GM19240 (cell line): Measurements from ENCODE around the gene PI4KB.
"Not testable (repeated sequence)": the region's sequence is repeated elsewhere in the genome, so short reads cannot be mapped to it uniquely, and the experiment has no call there.

Source experiments
- DNase-seq: peaks from one replicate; pipeline ENCODE4 v3.0.0; 2011; ENCODE audit warnings: low spot score; ENCODE audit not compliant: insufficient read length

PI4KB gene

GRCh38 chr1:151327223-151327902 is at the start of gene PI4KB:
TSS of gene PI4KB (minus strand) at chr1:151327416. CDS start at chr1:151316481, 10,935 bp downstream.
- DNase-seq, result peak; percentile 91

GRCh38 chr1:151373196-151373595 is 46.0 kb upstream of the PI4KB start:
- no peak for DNase-seq

- DNase-seq, result no peak
Measured at GRCh38 chr1:151372058-151372934, 45.1 kb upstream of the PI4KB start, which contains the start of gene SELENBP1. TSS of gene SELENBP1 (minus strand) at chr1:151372705. CDS start at chr1:151372641, 64 bp downstream.

GRCh38 chr1:151371370-151372057 is 44.3 kb upstream of the PI4KB start:
- DNase-seq, result no peak

DNA sequence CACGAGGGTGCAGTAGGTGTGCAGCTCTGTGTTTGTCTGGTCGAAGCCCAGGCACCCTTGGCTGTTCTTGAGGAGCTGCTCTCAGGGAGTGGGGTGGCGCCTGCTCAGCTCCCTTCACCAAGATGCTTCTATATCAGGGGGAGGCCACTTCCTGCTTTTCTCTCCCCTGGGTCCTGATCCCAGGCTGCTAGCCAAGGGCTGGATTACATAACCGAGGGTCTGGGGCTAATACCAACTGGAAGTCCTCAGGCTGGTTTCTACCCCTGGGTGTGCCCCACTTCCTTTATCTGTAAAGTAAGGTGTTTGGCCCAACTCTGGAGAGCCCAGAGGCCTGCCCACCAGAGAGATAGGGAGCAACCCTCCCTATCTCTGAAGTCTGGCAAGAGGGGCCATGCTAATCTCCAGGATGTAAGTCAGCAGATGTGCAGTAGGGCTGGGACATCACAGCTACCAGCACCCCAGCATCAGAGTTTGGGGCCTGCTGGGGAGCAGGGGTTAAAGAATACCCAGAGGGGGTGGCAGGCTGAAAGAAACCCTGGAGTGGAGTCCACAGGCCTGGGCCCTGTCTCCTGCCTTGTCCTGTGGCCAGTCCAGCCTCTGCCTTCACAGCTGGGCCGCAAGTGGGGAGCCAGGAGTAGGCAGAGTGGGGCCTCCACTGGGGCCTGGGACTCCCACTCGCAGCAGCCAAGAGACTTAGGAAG is 43.1 kb upstream of the PI4KB start:
- no peak for DNase-seq

DNA sequence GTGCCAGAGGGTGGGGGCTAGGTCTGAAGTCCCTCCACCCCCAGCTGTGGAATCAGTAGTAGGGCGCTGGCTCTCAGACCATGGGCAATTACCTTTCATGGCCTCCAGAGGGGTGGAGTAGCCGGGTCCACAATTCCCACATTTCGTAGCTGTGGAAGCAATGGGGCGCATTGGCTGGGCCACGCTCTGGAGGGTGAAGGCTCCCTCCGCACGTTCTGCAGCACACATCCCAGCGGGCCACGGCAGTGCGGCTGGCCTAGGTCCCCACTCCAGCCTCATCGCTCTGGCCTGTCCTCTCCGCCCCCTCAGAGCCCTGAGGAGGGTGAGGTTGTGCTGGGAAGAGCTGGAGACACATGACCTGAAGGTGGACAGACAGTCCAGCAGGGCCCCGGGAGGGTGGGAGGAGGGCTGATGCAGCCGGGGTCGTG is 42.4 kb upstream of the PI4KB start:
- no peak for DNase-seq

DNA sequence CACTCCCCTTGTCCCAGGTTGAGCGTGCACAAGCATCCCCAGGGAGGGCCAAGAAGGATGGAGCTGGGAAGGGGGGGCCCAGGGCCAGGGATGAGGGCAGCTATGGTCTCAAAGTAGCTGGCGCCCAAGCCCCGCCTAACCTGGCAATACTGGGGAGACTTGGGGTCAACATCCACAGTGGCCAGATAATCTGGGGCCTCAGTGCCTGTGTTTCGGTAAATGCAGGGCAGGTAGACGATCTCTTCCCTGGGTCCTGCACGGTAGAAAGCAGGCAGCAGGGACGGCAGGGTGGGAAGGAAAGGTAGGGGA is 42.0 kb upstream of the PI4KB start:
- no peak for DNase-seq

DNA sequence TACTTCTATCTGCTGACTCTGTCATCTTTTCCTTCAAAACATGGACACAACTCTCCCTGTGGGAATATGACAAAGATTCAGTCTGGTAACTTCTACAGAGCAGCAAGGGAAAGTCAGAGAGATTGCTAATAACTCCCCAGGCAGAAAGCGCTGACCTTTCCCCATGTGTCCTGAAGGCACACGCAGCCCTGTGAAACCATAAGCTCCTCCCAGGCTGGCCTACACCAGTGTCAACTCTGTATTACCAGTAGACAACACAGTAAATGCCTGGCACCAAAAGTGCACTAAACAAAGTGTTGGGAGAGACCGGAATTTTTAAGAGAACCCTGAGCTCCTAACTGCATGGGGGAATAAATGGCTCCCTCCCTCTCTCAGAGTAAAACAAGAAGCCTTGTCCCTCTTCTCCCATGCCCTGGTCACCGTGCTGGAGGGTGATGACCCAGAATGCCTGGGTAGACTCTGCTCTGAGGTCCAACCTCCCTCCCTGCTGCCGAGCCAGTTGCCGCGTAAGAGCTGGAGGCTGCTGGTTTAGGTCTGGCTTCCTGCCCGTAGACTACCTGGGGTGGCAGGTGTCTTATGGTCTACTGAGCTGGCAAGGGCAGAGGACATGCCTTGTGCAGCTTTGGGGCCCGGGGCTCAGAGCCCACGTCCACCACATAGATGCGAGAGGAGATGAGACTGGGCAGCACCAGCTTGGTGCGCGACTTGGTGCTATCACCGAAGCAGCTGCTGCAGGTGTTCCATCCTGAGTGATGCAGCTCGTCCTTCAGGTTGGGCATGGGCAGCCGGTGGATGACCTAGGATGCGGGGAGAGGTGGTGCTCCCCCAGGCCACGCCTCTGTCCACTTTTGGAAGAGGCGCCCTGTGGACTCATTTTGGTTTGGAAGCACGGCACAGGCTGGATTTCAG is 41.4 kb upstream of the PI4KB start:
- DNase-seq, result no peak

- no peak for DNase-seq
Measured at GRCh38 chr1:151367658-151368392, 40.6 kb upstream of the PI4KB start.

DNA sequence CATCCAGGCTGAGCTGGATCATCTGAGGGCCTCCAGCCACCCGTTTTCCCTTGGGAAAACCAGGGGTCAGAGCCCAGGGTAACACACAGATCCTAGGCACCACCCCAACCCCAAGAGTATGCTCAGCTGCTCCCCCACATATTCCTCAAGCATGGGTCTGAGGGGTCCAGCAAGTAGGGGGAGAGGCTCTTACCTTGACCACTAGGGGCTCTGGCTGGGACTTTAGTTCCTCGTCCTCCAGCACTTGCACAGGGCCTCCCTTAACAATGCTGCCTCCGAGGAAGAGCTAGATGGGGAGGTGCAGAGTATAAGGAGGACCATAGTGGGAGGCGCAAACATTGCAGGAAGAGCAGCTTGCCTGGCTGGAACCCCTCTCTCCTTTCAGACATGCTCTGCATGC is 37.8 kb upstream of the PI4KB start:
- no peak for DNase-seq

- DNase-seq, result no peak
Measured at GRCh38 chr1:151362308-151363155, 35.3 kb upstream of the PI4KB start.

DNA sequence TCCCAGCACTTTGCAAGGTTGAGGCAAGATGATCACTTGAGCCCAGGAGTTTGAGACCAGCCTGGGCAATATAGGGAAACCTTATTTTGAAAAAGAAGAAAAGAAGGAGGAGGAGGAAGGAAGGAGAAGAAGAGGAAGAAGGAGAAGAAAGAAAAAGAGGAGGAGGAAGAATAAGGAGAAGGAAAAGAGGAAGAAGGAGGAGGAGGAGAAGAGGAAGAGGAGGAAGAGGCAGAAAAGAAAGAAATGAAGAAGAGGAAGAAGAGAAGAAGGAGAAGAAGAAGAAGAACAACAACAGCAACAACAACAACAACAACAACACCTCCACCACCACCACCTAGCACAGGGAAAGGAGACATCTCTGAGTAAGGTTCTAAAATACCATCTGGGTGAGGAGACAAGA is 34.7 kb upstream of the PI4KB start:
- DNase-seq, result no peak

GRCh38 chr1:151356696-151357095 is 29.5 kb upstream of the PI4KB start:
- DNase-seq, result no peak

GRCh38 chr1:151352021-151352718 is 25.0 kb upstream of the PI4KB start:
- no peak for DNase-seq

- DNase-seq, result not testable (repeated sequence)
Measured at GRCh38 chr1:151350323-151350722, 23.1 kb upstream of the PI4KB start.

GRCh38 chr1:151347523-151348246 is 20.5 kb upstream of the PI4KB start:
- DNase-seq, result no peak

- peak; percentile 73 for DNase-seq
Measured at GRCh38 chr1:151346769-151347522, 19.7 kb upstream of the PI4KB start, which contains the start of gene RFX5. TSS of gene RFX5 (minus strand) at chr1:151347252. CDS start at chr1:151346320, 932 bp downstream.
